ENCODE measurements around the gene CHST10.

CHST10 gene

DNA sequence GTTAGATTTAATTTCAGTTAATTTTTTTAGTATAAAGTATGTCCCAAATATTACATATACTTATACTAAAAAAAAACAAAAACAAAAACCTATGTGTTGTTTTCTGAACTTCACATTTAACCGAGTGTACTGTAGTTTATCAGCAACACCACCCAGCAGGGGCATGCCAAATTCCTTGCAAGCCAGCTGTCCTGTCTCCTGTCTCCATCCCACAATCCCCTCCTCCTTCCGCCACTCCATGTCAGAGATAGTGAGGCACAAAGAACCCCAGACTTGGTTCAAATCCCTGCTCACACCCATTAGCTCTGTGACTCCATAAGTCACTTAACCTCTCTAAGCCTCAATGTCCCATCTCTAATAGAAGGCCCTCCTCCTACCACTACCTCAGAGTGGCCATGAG is 9.4 kb downstream of the CHST10 start:
- Histone ChIP-seq H3K23ac (ENCODE audit: low read length in 2 of 2) (no peak overlapping the region), H4K8ac (ENCODE audit: low read length) (no peak overlapping the region), H2BK120ac (ENCODE audit: low read depth, low read length) (no peak overlapping the region), H3K36me3 (ENCODE audit: control insufficient read depth in 1 of 2, insufficient read depth in 2 of 2, low read depth in 1 of 2, low read length in 2 of 2) (peaks cover 17 to 47% of the 10 kb centered on the region in 2 experiments), H3K4me1 (ENCODE audit: control insufficient read depth, insufficient read depth, low read depth, low read length) (peaks cover 4% of the 10 kb centered on the region), H2AFZ (ENCODE audit: low read depth, low read length) (no peak overlapping the region), H3K14ac (ENCODE audit: low read length in 2 of 2) (no peak overlapping the region), H3K4me2 (ENCODE audit: low read length, poor library complexity, severe bottlenecking) (no peak overlapping the region), H4K91ac (ENCODE audit: low read length) (no peak overlapping the region), H3K9ac (ENCODE audit: low read length) (no peak overlapping the region), H3K4ac (ENCODE audit: low read depth in 1 of 2, low read length in 2 of 2) (no peak overlapping the region), H2AK5ac (ENCODE audit: low read length, severe bottlenecking) (no peak overlapping the region), H3K79me1 (replicated peaks; ENCODE audit: low read length, poor library complexity, severe bottlenecking) (peaks cover 45% of the 10 kb centered on the region), H3K9me3 (ENCODE audit: control insufficient read depth, low read length) (no peaks in the 10 kb centered on the region), H3K27ac (ENCODE audit: low read length, poor library complexity, severe bottlenecking) (no peak overlapping the region), H3K4me3 (ENCODE audit: insufficient read depth in 1 of 2, low read depth in 1 of 2, low read length in 2 of 2) (no peak overlapping the region), H2BK5ac (ENCODE audit: low read depth, low read length, poor library complexity, severe bottlenecking) (no peak overlapping the region), H3K27me3 (ENCODE audit: control insufficient read depth in 1 of 2, insufficient read depth in 1 of 2, low read length in 2 of 2) (no peaks in the 10 kb centered on the region), H2BK15ac (ENCODE audit: low read depth, poor library complexity, severe bottlenecking) (no peak overlapping the region), H2BK12ac (ENCODE audit: low read length in 2 of 2) (no peak overlapping the region), H3K18ac (ENCODE audit: low read depth in 1 of 2, low read length in 2 of 2) (no peak overlapping the region)
- no peak for DNase-seq
- WGBS, result 91% methylated on average over 2 of the region's 2 CpGs

DNA sequence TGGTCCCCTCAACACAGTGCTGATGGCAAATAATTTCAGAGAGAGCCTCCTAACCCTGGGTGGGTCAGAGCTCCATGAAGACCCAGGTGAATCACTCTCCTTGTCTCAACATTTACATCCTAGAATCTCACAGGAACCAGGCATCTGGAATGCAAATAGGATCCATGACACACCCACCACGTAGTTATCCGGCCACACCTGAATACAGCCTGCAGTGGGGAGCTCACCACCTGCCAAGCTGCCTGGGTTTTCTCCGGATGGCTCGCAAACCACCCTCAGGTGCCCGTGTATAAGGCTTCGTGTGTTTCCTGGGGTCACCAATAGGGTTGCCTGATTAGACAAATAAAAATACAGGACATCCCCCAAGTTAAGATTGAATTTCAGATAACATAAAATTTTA is 9.9 kb downstream of the CHST10 start:
- Histone ChIP-seq H3K9ac (ENCODE audit: low read length) (no peak overlapping the region), H2AK5ac (ENCODE audit: low read length, severe bottlenecking) (no peak overlapping the region), H3K27ac (ENCODE audit: low read length, poor library complexity, severe bottlenecking) (no peak overlapping the region), H3K4me2 (ENCODE audit: low read length, poor library complexity, severe bottlenecking) (no peak overlapping the region), H2BK15ac (ENCODE audit: low read depth, poor library complexity, severe bottlenecking) (no peak overlapping the region), H3K4me3 (ENCODE audit: insufficient read depth in 1 of 2, low read depth in 1 of 2, low read length in 2 of 2) (no peak overlapping the region), H3K4me1 (ENCODE audit: control insufficient read depth, insufficient read depth, low read depth, low read length) (peaks cover 4% of the 10 kb centered on the region), H3K9me3 (ENCODE audit: control insufficient read depth, low read length) (no peaks in the 10 kb centered on the region), H3K18ac (ENCODE audit: low read depth in 1 of 2, low read length in 2 of 2) (no peak overlapping the region), H2BK120ac (ENCODE audit: low read depth, low read length) (no peak overlapping the region), H3K4ac (ENCODE audit: low read depth in 1 of 2, low read length in 2 of 2) (no peak overlapping the region), H3K23ac (ENCODE audit: low read length in 2 of 2) (no peak overlapping the region), H2BK12ac (ENCODE audit: low read length in 2 of 2) (no peak overlapping the region), H4K91ac (ENCODE audit: low read length) (no peak overlapping the region), H3K79me1 (replicated peaks; ENCODE audit: low read length, poor library complexity, severe bottlenecking) (peaks cover 43% of the 10 kb centered on the region), H2AFZ (ENCODE audit: low read depth, low read length) (no peak overlapping the region), H4K8ac (ENCODE audit: low read length) (no peak overlapping the region), H3K14ac (ENCODE audit: low read length in 2 of 2) (no peak overlapping the region), H2BK5ac (ENCODE audit: low read depth, low read length, poor library complexity, severe bottlenecking) (no peak overlapping the region), H3K36me3 (ENCODE audit: control insufficient read depth in 1 of 2, insufficient read depth in 2 of 2, low read depth in 1 of 2, low read length in 2 of 2) (peaks cover 17 to 47% of the 10 kb centered on the region in 2 experiments), H3K27me3 (ENCODE audit: control insufficient read depth in 1 of 2, insufficient read depth in 1 of 2, low read length in 2 of 2) (no peaks in the 10 kb centered on the region)
- no peak for DNase-seq
- 95% methylated on average over 6 of the region's 6 CpGs for WGBS

DNA sequence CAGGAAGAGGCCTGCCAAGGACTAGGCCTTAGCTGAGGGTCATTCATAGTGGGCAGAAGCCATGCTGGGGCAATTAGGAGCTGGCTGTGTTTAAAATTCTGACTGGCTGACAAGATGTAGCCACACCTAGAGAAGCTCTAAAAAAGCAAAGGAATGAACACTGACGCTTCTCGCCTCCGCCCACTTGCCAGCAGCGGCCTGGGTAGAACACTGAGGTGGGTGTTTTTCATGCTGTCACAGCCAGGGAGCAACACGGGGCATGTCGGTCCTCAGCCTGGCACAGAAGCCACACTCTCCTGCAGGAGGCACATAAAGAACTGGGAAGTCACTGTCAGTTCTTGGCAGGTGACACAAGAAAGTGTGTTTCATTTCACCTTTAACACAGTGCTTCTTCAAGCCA is 10.4 kb downstream of the CHST10 start:
- Histone ChIP-seq H3K4ac (ENCODE audit: low read depth in 1 of 2, low read length in 2 of 2) (no peak overlapping the region), H3K9me3 (ENCODE audit: control insufficient read depth, low read length) (no peaks in the 10 kb centered on the region), H4K91ac (ENCODE audit: low read length) (no peak overlapping the region), H3K27ac (ENCODE audit: low read length, poor library complexity, severe bottlenecking) (no peak overlapping the region), H3K4me3 (ENCODE audit: insufficient read depth in 1 of 2, low read depth in 1 of 2, low read length in 2 of 2) (no peak overlapping the region), H2BK12ac (ENCODE audit: low read length in 2 of 2) (no peak overlapping the region), H2BK120ac (ENCODE audit: low read depth, low read length) (no peak overlapping the region), H3K79me1 (replicated peaks; ENCODE audit: low read length, poor library complexity, severe bottlenecking) (peaks cover 40% of the 10 kb centered on the region), H2BK15ac (ENCODE audit: low read depth, poor library complexity, severe bottlenecking) (no peak overlapping the region), H3K27me3 (ENCODE audit: control insufficient read depth in 1 of 2, insufficient read depth in 1 of 2, low read length in 2 of 2) (no peaks in the 10 kb centered on the region), H3K9ac (ENCODE audit: low read length) (no peak overlapping the region), H3K14ac (ENCODE audit: low read length in 2 of 2) (no peak overlapping the region), H3K18ac (ENCODE audit: low read depth in 1 of 2, low read length in 2 of 2) (no peak overlapping the region), H2BK5ac (ENCODE audit: low read depth, low read length, poor library complexity, severe bottlenecking) (no peak overlapping the region), H2AK5ac (ENCODE audit: low read length, severe bottlenecking) (no peak overlapping the region), H3K4me1 (ENCODE audit: control insufficient read depth, insufficient read depth, low read depth, low read length) (peaks cover 4% of the 10 kb centered on the region), H4K8ac (ENCODE audit: low read length) (no peak overlapping the region), H2AFZ (ENCODE audit: low read depth, low read length) (no peak overlapping the region), H3K23ac (ENCODE audit: low read length in 2 of 2) (no peak overlapping the region), H3K4me2 (ENCODE audit: low read length, poor library complexity, severe bottlenecking) (no peak overlapping the region), H3K36me3 (ENCODE audit: control insufficient read depth in 1 of 2, insufficient read depth in 2 of 2, low read depth in 1 of 2, low read length in 2 of 2) (peaks cover 22 to 51% of the 10 kb centered on the region in 2 experiments)
- no peak for DNase-seq
- 95% methylated on average over 6 of the region's 6 CpGs for WGBS

DNA sequence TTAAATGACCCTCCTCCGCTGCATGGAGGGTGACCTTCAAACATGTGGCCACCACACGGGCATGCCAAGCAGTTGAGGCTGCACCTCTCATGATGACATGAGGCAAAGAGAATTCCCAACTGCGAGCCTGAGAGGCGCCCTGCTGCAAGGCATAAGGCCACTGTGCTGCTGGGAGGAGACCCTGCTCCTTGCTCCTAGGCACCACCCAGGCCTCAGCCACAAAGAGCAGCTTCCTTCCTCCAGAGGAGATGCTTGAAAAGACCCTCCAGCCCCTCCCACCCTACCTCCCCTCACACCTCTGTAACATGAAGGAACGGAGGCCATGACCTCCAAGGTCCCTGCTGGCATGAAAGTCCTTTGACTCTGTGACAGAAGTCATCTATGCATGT is 11.4 kb downstream of the CHST10 start:
- H3K14ac ChIP-seq (ENCODE audit: low read length in 2 of 2), result no peak overlapping the region
- no peaks in the 10 kb centered on the region for H3K9me3 ChIP-seq (ENCODE audit: control insufficient read depth, low read length)
- no peak overlapping the region for H3K4me2 ChIP-seq (ENCODE audit: low read length, poor library complexity, severe bottlenecking)
- no peak overlapping the region for H2BK12ac ChIP-seq (ENCODE audit: low read length in 2 of 2)
- no peak overlapping the region for H2BK15ac ChIP-seq (ENCODE audit: low read depth, poor library complexity, severe bottlenecking)
- H3K23ac ChIP-seq (ENCODE audit: low read length in 2 of 2), result no peak overlapping the region
- H2BK5ac ChIP-seq (ENCODE audit: low read depth, low read length, poor library complexity, severe bottlenecking), result no peak overlapping the region
- H3K79me1 ChIP-seq (replicated peaks; ENCODE audit: low read length, poor library complexity, severe bottlenecking), result peaks cover 36% of the 10 kb centered on the region
- peaks cover 32 to 55% of the 10 kb centered on the region in 2 experiments for H3K36me3 ChIP-seq (ENCODE audit: control insufficient read depth in 1 of 2, insufficient read depth in 2 of 2, low read depth in 1 of 2, low read length in 2 of 2)
- H3K4ac ChIP-seq (ENCODE audit: low read depth in 1 of 2, low read length in 2 of 2), result no peak overlapping the region
- no peak overlapping the region for H3K27ac ChIP-seq (ENCODE audit: low read length, poor library complexity, severe bottlenecking)
- no peak overlapping the region for H2AFZ ChIP-seq (ENCODE audit: low read depth, low read length)
- H4K91ac ChIP-seq (ENCODE audit: low read length), result no peak overlapping the region
- no peak for DNase-seq
- no peaks in the 10 kb centered on the region for H3K27me3 ChIP-seq (ENCODE audit: control insufficient read depth in 1 of 2, insufficient read depth in 1 of 2, low read length in 2 of 2)
- H3K18ac ChIP-seq (ENCODE audit: low read depth in 1 of 2, low read length in 2 of 2), result no peak overlapping the region
- H3K9ac ChIP-seq (ENCODE audit: low read length), result no peak overlapping the region
- H3K4me3 ChIP-seq (ENCODE audit: insufficient read depth in 1 of 2, low read depth in 1 of 2, low read length in 2 of 2), result no peak overlapping the region
- H2AK5ac ChIP-seq (ENCODE audit: low read length, severe bottlenecking), result no peak overlapping the region
- peaks cover 2% of the 10 kb centered on the region for H3K4me1 ChIP-seq (ENCODE audit: control insufficient read depth, insufficient read depth, low read depth, low read length)
- H2BK120ac ChIP-seq (ENCODE audit: low read depth, low read length), result no peak overlapping the region
- no peak overlapping the region for H4K8ac ChIP-seq (ENCODE audit: low read length)
- WGBS, result 95% methylated on average over 5 of the region's 5 CpGs

Data from mesenchymal stem cell (in vitro differentiated cells and primary cell).